Measurements from ENCODE around the gene PSME4. TPM values are rescaled to one million over a fixed set of nuclear protein-coding genes. Genes with fewer than 3 reads are reported as not detected.
"Not testable (repeated sequence)": the region's sequence is repeated elsewhere in the genome, so short reads cannot be mapped to it uniquely, and the experiment has no call there.

The PSME4 gene
- total RNA-seq, 1 donor from 2014 or later: 44.3 TPM

- no peaks in the 10 kb centered on the region for H3K27me3 ChIP-seq (ENCODE audit: control insufficient read depth, insufficient read depth, low read length)
- H3K4me3 ChIP-seq (ENCODE audit: low read depth, low read length): no peak overlapping the region
- TF ChIP-seq, protein P1, sequence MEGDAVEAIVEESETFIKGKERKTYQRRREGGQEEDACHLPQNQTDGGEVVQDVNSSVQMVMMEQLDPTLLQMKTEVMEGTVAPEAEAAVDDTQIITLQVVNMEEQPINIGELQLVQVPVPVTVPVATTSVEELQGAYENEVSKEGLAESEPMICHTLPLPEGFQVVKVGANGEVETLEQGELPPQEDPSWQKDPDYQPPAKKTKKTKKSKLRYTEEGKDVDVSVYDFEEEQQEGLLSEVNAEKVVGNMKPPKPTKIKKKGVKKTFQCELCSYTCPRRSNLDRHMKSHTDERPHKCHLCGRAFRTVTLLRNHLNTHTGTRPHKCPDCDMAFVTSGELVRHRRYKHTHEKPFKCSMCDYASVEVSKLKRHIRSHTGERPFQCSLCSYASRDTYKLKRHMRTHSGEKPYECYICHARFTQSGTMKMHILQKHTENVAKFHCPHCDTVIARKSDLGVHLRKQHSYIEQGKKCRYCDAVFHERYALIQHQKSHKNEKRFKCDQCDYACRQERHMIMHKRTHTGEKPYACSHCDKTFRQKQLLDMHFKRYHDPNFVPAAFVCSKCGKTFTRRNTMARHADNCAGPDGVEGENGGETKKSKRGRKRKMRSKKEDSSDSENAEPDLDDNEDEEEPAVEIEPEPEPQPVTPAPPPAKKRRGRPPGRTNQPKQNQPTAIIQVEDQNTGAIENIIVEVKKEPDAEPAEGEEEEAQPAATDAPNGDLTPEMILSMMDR (IDR thresholded peaks at IDR 0.05; ENCODE audit: insufficient read depth, low read length, poor library complexity, severe bottlenecking): no peak
- no peaks in the 10 kb centered on the region for H3K36me3 ChIP-seq (ENCODE audit: control insufficient read depth, insufficient read depth, low read length)
- DNase-seq (ENCODE audit: low read depth): no peak
Measured at GRCh38 chr2:53848062-53848461, 122.7 kb downstream of the PSME4 start.

DNA sequence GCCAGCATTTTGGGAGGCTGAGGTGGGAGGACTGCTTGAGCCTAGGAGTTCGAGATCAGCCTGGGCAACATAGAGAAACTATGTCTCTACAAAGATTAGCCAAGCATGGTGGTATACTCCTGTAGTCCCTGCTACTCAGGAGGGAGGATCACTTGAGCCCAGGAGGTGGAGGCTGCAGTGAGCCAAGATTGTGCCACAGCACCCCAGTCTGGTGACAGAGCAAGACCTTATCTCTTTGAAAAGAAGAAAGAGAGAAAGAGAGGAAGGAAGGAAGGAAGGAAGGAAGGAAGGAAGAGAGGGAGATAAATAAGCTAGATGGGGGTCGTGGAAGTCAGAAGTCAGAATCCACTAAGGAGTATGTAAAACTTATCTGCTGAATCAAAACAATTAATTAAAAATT is 127.2 kb downstream of the PSME4 start:
- no peak for DNase-seq (ENCODE audit: low read depth)
- TF ChIP-seq, protein P1 (IDR thresholded peaks at IDR 0.05; ENCODE audit: insufficient read depth, low read length, poor library complexity, severe bottlenecking): no peak
- H3K27me3 ChIP-seq (ENCODE audit: control insufficient read depth, insufficient read depth, low read length): no peaks in the 10 kb centered on the region
- no peaks in the 10 kb centered on the region for H3K36me3 ChIP-seq (ENCODE audit: control insufficient read depth, insufficient read depth, low read length)
- H3K4me3 ChIP-seq (ENCODE audit: low read depth, low read length): no peak overlapping the region

DNA sequence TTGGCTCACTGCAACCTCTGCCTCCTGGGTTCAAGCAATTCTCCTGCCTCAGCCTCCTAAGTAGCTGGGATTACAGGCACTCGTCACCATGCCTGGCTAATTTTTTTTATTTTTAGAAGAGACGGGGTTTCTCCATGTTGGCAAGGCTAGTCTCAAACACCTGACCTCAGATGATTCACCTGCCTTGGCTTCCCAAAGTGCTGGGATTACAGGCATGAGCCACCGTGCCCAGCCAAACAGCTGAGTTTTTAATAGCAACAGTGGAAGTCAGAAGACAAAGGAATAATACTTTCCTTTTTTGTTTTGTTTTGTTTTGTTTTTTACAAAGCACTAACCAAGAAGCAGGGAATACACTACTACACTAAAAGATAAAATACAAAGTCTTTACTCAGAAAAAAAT is 127.9 kb downstream of the PSME4 start:
- Histone ChIP-seq H3K27me3 (ENCODE audit: control insufficient read depth, insufficient read depth, low read length) (no peaks in the 10 kb centered on the region), H3K4me3 (ENCODE audit: low read depth, low read length) (no peak overlapping the region), H3K36me3 (ENCODE audit: control insufficient read depth, insufficient read depth, low read length) (no peaks in the 10 kb centered on the region)
- no peak for DNase-seq (ENCODE audit: low read depth)
- TF ChIP-seq, protein P1 (IDR thresholded peaks at IDR 0.05; ENCODE audit: insufficient read depth, low read length, poor library complexity, severe bottlenecking): no peak

DNA sequence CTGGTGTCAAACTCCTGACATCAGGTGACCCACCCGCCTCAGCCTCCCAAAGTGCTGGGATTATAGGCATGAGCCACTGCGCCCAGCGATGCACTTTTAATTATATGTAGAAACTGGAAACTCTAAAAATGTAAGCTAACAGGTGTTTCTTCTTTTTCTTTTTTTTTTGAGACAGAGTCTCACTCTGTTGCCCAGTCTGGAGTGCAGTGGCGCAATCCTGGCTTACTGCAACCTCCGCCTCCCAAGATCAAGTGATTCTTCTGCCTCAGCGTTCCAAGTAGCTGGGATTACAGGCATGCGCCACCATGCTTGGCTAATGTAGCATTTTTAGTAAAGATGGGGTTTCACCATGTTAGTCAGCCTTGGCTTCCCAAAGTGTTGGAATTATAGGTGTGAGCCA is 129.1 kb downstream of the PSME4 start:
- not testable (repeated sequence) for H3K4me3 ChIP-seq (ENCODE audit: low read depth, low read length); H3K36me3 ChIP-seq (ENCODE audit: control insufficient read depth, insufficient read depth, low read length); DNase-seq (ENCODE audit: low read depth); H3K27me3 ChIP-seq (ENCODE audit: control insufficient read depth, insufficient read depth, low read length)

GRCh38 chr2:53840580-53840979 is 130.2 kb downstream of the PSME4 start:
- Histone ChIP-seq H3K27me3 (ENCODE audit: control insufficient read depth, insufficient read depth, low read length) (no peaks in the 10 kb centered on the region), H3K4me3 (ENCODE audit: low read depth, low read length) (no peak overlapping the region), H3K36me3 (ENCODE audit: control insufficient read depth, insufficient read depth, low read length) (no peaks in the 10 kb centered on the region)
- DNase-seq (ENCODE audit: low read depth): no peak
- TF ChIP-seq, protein P1 (IDR thresholded peaks at IDR 0.05; ENCODE audit: insufficient read depth, low read length, poor library complexity, severe bottlenecking): no peak

DNA sequence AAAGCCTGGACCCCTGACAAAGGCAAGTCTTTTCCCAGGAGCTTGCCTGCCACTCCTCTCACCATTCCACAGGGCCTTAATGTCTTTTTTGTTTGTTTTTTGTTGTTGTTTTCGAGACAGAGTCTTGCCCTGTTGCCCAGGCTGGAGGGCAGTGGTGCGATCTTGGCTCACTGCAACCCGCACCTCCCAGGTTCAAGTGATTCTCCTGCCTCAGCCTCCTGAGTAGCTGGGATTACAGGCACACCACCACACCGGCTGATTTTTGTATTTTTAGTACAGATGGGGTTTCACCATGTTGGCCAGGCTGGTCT is 140.9 kb downstream of the PSME4 start:
- H3K36me3 ChIP-seq (ENCODE audit: control insufficient read depth, insufficient read depth, low read length); DNase-seq (ENCODE audit: low read depth); H3K4me3 ChIP-seq (ENCODE audit: low read depth, low read length); H3K27me3 ChIP-seq (ENCODE audit: control insufficient read depth, insufficient read depth, low read length): not testable (repeated sequence)

DNA sequence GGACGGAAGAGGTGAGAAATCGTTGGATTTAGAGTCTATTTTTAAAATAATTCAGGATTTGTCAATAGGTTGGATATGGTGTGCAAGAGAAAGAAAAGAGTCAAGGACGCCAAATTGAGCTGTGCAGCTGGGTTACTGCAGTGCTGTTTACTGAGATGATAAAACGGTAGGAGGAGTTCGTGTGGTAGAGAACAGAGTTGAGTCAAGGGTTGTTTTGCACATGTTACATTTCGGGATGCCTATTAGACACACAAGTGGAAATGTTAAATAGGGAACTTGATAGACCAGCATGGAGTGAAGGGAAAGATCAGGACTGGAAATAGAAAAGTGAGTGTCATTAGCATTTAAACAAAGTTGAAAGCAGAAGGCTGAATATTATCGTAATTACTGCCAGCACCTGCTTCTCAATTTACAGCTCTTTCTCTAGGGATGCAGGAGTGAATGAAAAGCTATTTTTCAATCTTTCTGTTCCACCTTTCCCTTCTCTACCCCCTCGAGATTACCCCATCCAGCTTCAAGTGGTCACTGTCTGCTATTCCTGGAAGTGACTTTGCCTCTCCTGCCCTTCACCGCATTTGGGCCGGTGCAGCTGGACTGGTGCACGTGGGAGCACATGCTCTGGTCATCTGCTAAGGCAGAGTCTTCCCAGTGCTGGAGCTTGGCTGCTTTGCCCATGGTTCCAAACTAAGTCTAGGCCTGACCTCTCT is 141.4 kb downstream of the PSME4 start:
- TF ChIP-seq, protein P1 (IDR thresholded peaks at IDR 0.05; ENCODE audit: insufficient read depth, low read length, poor library complexity, severe bottlenecking): no peak
- Histone ChIP-seq H3K4me3 (ENCODE audit: low read depth, low read length) (no peak overlapping the region), H3K27me3 (ENCODE audit: control insufficient read depth, insufficient read depth, low read length) (no peaks in the 10 kb centered on the region), H3K36me3 (ENCODE audit: control insufficient read depth, insufficient read depth, low read length) (no peaks in the 10 kb centered on the region)
- DNase-seq (ENCODE audit: low read depth): no peak
